H1 (cell line): ENCODE measurements around the gene MYMX. TPM values are rescaled to one million over a fixed set of nuclear protein-coding genes. Genes with fewer than 3 reads are reported as not detected.

ENCODE experiments used
- BRCA1 ChIP-seq: IDR thresholded peaks from 2 replicates; pipeline ENCODE4 v1.6.1; 2012; ENCODE audit warnings: low read depth, low read length, improper control_type of control experiment
- CEBPB ChIP-seq: IDR thresholded peaks from 2 replicates; pipeline ENCODE4 v1.6.1; 2012; ENCODE audit warnings: low read depth, low read length
- CHD1 ChIP-seq: IDR thresholded peaks from 2 replicates; pipeline ENCODE4 v1.6.1; 2012; ENCODE audit warnings: low read depth, low read length, improper control_type of control experiment
- EP300 ChIP-seq, 2 experiments: IDR thresholded peaks; 1 replicate in 1 of 2; 2 replicates in 1 of 2; pipeline ENCODE4 v1.6.1; 2011 to 2012; ENCODE audit warnings: low read depth in 2 of 2, low read length in 2 of 2, mild to moderate bottlenecking in 2 of 2, borderline replicate concordance in 1 of 2, inconsistent platforms in 1 of 2, moderate library complexity in 1 of 2
- EZH2 ChIP-seq: fragments of 200-600 bp; sonication (generic); IDR thresholded peaks from 2 replicates; pipeline ENCODE4 v1.7.1; 2012; ENCODE audit warnings: low read depth, mild to moderate bottlenecking, moderate library complexity, low read length, inconsistent platforms; ENCODE audit not compliant: severe bottlenecking
- HDAC2 ChIP-seq, 2 experiments: fragments of 300-600 bp in 1 of 2; sonication (generic) in 1 of 2; IDR thresholded peaks; 2 replicates each; pipeline ENCODE4 v1.6.1; 2011 to 2012; ENCODE audit warnings: low read depth in 2 of 2, low read length in 2 of 2, mild to moderate bottlenecking in 2 of 2, moderate library complexity in 2 of 2, borderline replicate concordance in 1 of 2, inconsistent platforms in 1 of 2
- HDAC6 ChIP-seq: IDR thresholded peaks from one replicate; pipeline ENCODE4 v1.7.1; 2012; ENCODE audit warnings: low read depth, mild to moderate bottlenecking, inconsistent platforms, low read length, moderate library complexity
- KDM5A ChIP-seq: fragments of 200-600 bp; IDR thresholded peaks from 2 replicates; pipeline ENCODE4 v1.7.1; 2012; ENCODE audit warnings: mild to moderate bottlenecking, low read length, inconsistent platforms, mixed read lengths
- MAFK ChIP-seq: IDR thresholded peaks from 2 replicates; pipeline ENCODE4 v1.6.1; 2012; ENCODE audit warnings: low read depth, mild to moderate bottlenecking, improper control_type of control experiment, low read length
- NANOG ChIP-seq: IDR thresholded peaks from 2 replicates; pipeline ENCODE4 v1.6.1; 2011; ENCODE audit warnings: low read length, low read depth, mild to moderate bottlenecking, inconsistent platforms; ENCODE audit not compliant: insufficient read depth, poor library complexity, severe bottlenecking
- POLR2A ChIP-seq, 2 experiments: IDR thresholded peaks; 1 replicate in 1 of 2; 2 replicates in 1 of 2; pipeline ENCODE4 v1.6.1; 2011; ENCODE audit warnings: low read depth in 2 of 2, low read length in 2 of 2, mild to moderate bottlenecking in 2 of 2; ENCODE audit errors: control extremely low read depth in 1 of 2
- POU5F1 ChIP-seq: IDR thresholded peaks from 2 replicates; pipeline ENCODE4 v1.6.1; 2011; ENCODE audit warnings: low read depth, mild to moderate bottlenecking, low read length, moderate library complexity
- SIX5 ChIP-seq: IDR thresholded peaks from 2 replicates; pipeline ENCODE4 v1.6.1; 2011; ENCODE audit warnings: mild to moderate bottlenecking, low read depth, low read length
- SP1 ChIP-seq: IDR thresholded peaks from 2 replicates; pipeline ENCODE4 v1.6.1; 2011; ENCODE audit warnings: low read depth, low read length
- SP2 ChIP-seq: IDR thresholded peaks from 2 replicates; pipeline ENCODE4 v1.6.1; 2012; ENCODE audit warnings: mild to moderate bottlenecking, low read length, inconsistent platforms
- polyA plus RNA-seq, 7 experiments: library from polyadenylated mRNA; depleted of rRNA in 3 of 7; stranded (reverse) in 5 of 7; unstranded in 2 of 7; fragments of >200 nt in 5 of 7; fragments of 200-250 nt in 2 of 7; gene quantifications; 1 replicate in 5 of 7; 2 replicates in 1 of 7; 4 replicates in 1 of 7; pipeline versions ENCODE4 v1.2.1 to v1.2.3, GENCODE V29; 2011 to 2013; ENCODE audit warnings: missing spikeins in 2 of 7, mixed read lengths in 2 of 7
- total RNA-seq: library from RNA; stranded (reverse); fragmentation: NEBNext Ultra II Directional; extraction: Animal tissue kit (Norgen Biotek cat#: 25700); gene quantifications from 2 replicates; pipeline ENCODE4 v1.2.1, GENCODE V29; 2021
- TF ChIP-seq, protein P1 (sequence below): IDR thresholded peaks from 2 replicates; pipeline ENCODE4 v1.6.1; 2011; ENCODE audit warnings: low read depth, mild to moderate bottlenecking, low read length; ENCODE audit not compliant: insufficient read depth
- TF ChIP-seq, protein P2 (sequence below): IDR thresholded peaks from 2 replicates; pipeline ENCODE4 v1.6.1; 2012; ENCODE audit warnings: low read length, inconsistent platforms
- TF ChIP-seq, protein P3 (sequence below): IDR thresholded peaks from 2 replicates; pipeline ENCODE4 v1.6.1; 2012; ENCODE audit warnings: inconsistent platforms
- TF ChIP-seq, protein P4 (sequence below): IDR thresholded peaks from 2 replicates; pipeline ENCODE4 v1.6.1; 2012; ENCODE audit warnings: inconsistent platforms

The MYMX gene
- total and polyA plus RNA-seq, 2 of the 8 experiments (the other 6 are each of a cell fraction or from before 2014, with no cell fraction given), result 4.7 to 6.9 TPM

DNA sequence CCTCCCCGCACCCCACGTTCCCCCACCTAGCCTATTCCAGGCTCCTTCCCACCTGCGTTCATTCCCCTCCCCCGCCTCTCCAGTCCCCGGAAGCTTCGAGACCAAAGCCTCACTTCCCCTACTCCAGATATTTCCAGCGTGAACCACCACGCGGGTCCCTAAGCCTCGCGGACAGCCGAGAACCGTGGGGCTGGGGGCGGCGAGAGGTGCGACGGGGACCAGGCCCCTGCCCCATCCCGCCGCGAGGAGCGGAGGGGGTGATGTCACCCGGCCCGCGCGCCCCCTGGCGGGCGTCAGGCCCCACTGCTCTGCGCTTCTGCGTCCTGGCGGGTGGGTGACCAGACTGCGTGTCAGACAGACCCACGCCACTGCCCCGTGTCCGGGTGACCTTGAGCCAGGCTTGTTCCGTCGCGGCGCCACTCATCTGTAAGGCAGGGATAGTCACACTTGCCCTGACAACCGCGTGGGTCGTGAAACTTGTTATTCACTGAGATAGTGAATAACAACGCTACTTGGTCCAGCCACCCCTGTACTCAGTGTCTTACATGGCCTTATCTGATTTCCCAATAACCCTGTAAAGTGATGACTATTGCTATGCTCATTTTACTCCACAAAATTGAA lies 21.2 kb downstream of the MYMX start (continued):
- peak in 1 of 2 experiments; percentile 33; a peak in 1 of 3 replicates for TF ChIP-seq EP300 (IDR thresholded peaks at IDR 0.05; ENCODE audit: borderline replicate concordance in 1 of 2, low read depth in 2 of 2, low read length in 2 of 2)
- TF ChIP-seq SP1, result no peak
- no peak for TF ChIP-seq CEBPB
- no peak for TF ChIP-seq KDM5A
- TF ChIP-seq, protein P1, sequence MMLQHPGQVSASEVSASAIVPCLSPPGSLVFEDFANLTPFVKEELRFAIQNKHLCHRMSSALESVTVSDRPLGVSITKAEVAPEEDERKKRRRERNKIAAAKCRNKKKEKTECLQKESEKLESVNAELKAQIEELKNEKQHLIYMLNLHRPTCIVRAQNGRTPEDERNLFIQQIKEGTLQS, result peak; percentile 83
- TF ChIP-seq HDAC2 (IDR thresholded peaks at IDR 0.05; ENCODE audit: borderline replicate concordance in 1 of 2, low read depth in 2 of 2, low read length in 2 of 2), result peak in 1 of 2 experiments; percentile 75; a peak in 1 of 4 replicates
- peak in 1 of 2 experiments; percentile 68; a peak in 2 of 3 replicates for TF ChIP-seq POLR2A (IDR thresholded peaks at IDR 0.05; ENCODE audit: control extremely low read depth in 1 of 2, low read depth in 2 of 2, low read length in 2 of 2)
- TF ChIP-seq EZH2, result no peak
- no peak for TF ChIP-seq NANOG
- TF ChIP-seq HDAC6, result no peak
- TF ChIP-seq SP2, result no peak
- TF ChIP-seq BRCA1, result no peak
- TF ChIP-seq POU5F1, result no peak
- TF ChIP-seq, protein P2, sequence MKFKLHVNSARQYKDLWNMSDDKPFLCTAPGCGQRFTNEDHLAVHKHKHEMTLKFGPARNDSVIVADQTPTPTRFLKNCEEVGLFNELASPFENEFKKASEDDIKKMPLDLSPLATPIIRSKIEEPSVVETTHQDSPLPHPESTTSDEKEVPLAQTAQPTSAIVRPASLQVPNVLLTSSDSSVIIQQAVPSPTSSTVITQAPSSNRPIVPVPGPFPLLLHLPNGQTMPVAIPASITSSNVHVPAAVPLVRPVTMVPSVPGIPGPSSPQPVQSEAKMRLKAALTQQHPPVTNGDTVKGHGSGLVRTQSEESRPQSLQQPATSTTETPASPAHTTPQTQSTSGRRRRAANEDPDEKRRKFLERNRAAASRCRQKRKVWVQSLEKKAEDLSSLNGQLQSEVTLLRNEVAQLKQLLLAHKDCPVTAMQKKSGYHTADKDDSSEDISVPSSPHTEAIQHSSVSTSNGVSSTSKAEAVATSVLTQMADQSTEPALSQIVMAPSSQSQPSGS, result peak; percentile 99
- no peak for TF ChIP-seq SIX5
- TF ChIP-seq CHD1, result no peak
- TF ChIP-seq, protein P3, sequence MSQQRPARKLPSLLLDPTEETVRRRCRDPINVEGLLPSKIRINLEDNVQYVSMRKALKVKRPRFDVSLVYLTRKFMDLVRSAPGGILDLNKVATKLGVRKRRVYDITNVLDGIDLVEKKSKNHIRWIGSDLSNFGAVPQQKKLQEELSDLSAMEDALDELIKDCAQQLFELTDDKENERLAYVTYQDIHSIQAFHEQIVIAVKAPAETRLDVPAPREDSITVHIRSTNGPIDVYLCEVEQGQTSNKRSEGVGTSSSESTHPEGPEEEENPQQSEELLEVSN, result no peak
- TF ChIP-seq MAFK, result no peak
- TF ChIP-seq, protein P4, sequence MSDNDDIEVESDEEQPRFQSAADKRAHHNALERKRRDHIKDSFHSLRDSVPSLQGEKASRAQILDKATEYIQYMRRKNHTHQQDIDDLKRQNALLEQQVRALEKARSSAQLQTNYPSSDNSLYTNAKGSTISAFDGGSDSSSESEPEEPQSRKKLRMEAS, result no peak; the same call in 1 of the 2 replicates
